ENCODE measurements around the gene NDUFAF8. TPM values are rescaled to one million over a fixed set of nuclear protein-coding genes. Genes with fewer than 3 reads are reported as not detected.

Gene NDUFAF8
- polyA plus RNA-seq, 1 donor from 2014 or later, result 76.4 TPM

- Histone ChIP-seq H3K27me3 (ENCODE audit: insufficient read depth, low read depth, low read length) (no peaks in the 10 kb centered on the region), H3K9me2 (ENCODE audit: insufficient read depth, low read length) (no peaks in the 10 kb centered on the region), H3K4me3 (ENCODE audit: low read length) (no peak overlapping the region), H3K4me2 (ENCODE audit: low read length) (no peak overlapping the region), H3K9me3 (ENCODE audit: low read length) (no peaks in the 10 kb centered on the region), H3K9ac (ENCODE audit: low read length) (no peak overlapping the region), H3K36me3 (ENCODE audit: insufficient read depth, low read length) (no peaks in the 10 kb centered on the region), H3F3A (ENCODE audit: insufficient read depth, low read length, poor library complexity, severe bottlenecking) (no peaks in the 10 kb centered on the region), H4K20me1 (ENCODE audit: insufficient read depth) (no peaks in the 10 kb centered on the region), H3K27ac (ENCODE audit: low read length) (no peak overlapping the region), H3K79me2 (replicated peaks; ENCODE audit: insufficient read depth, low read length) (no peaks in the 10 kb centered on the region), H2AFZ (ENCODE audit: low read depth, low read length) (no peak overlapping the region)
- TF ChIP-seq POLR2AphosphoS5 (IDR thresholded peaks at IDR 0.05) (no peak), SMC3 (conservative IDR thresholded peaks at IDR 0.05; ENCODE audit: poor library complexity) (no peak), CTCF (IDR thresholded peaks at IDR 0.05; ENCODE audit: poor library complexity, severe bottlenecking) (no peak)
Measured at GRCh38 chr17:81259058-81259605, 20.0 kb downstream of the NDUFAF8 start.

- H3K4me3 ChIP-seq (ENCODE audit: low read length), result no peak overlapping the region
- TF ChIP-seq RAD21 (conservative IDR thresholded peaks at IDR 0.05) (no peak), SMC3 (conservative IDR thresholded peaks at IDR 0.05; ENCODE audit: poor library complexity) (no peak), CTCF (IDR thresholded peaks at IDR 0.05; ENCODE audit: poor library complexity, severe bottlenecking) (no peak), MXI1 (conservative IDR thresholded peaks at IDR 0.05; ENCODE audit: poor library complexity, severe bottlenecking) (no peak), TAF1 (IDR thresholded peaks at IDR 0.05; ENCODE audit: low read depth) (no peak), REST (IDR thresholded peaks at IDR 0.05; ENCODE audit: borderline replicate concordance) (no peak), POLR2AphosphoS5 (IDR thresholded peaks at IDR 0.05) (no peak), EP300 (conservative IDR thresholded peaks at IDR 0.05; ENCODE audit: poor library complexity, severe bottlenecking) (no peak), EZH2 (IDR thresholded peaks at IDR 0.05; ENCODE audit: borderline replicate concordance, insufficient read depth, low read length, poor library complexity, severe bottlenecking) (no peak)
- no peaks in the 10 kb centered on the region for H3K27me3 ChIP-seq (ENCODE audit: insufficient read depth, low read depth, low read length)
- no peaks in the 10 kb centered on the region for H3K36me3 ChIP-seq (ENCODE audit: insufficient read depth, low read length)
- H4K20me1 ChIP-seq (ENCODE audit: insufficient read depth), result no peaks in the 10 kb centered on the region
- no peaks in the 10 kb centered on the region for H3F3A ChIP-seq (ENCODE audit: insufficient read depth, low read length, poor library complexity, severe bottlenecking)
- no peak overlapping the region for H2AFZ ChIP-seq (ENCODE audit: low read depth, low read length)
- H3K79me2 ChIP-seq (replicated peaks; ENCODE audit: insufficient read depth, low read length), result no peaks in the 10 kb centered on the region
- H3K4me2 ChIP-seq (ENCODE audit: low read length), result no peak overlapping the region
- no peak overlapping the region for H3K9ac ChIP-seq (ENCODE audit: low read length)
- no peaks in the 10 kb centered on the region for H3K9me2 ChIP-seq (ENCODE audit: insufficient read depth, low read length)
- H3K27ac ChIP-seq (ENCODE audit: low read length), result no peak overlapping the region
- no peaks in the 10 kb centered on the region for H3K9me3 ChIP-seq (ENCODE audit: low read length)
Measured at GRCh38 chr17:81260171-81260570, 21.1 kb downstream of the NDUFAF8 start.

Measured in neural cell (in vitro differentiated cells).